ENCODE data around the gene MTNR1B. TPM values are rescaled to one million over a fixed set of nuclear protein-coding genes. Genes with fewer than 3 reads are reported as not detected.

MTNR1B gene
- total and polyA plus RNA-seq, 10 of the 15 experiments (the other 5 are each of a cell fraction or from before 2014, with no cell fraction given), result not detected

GRCh38 chr11:93028960-93029522 lies 59.6 kb downstream of the MTNR1B start:
- BruUV-seq (replicated peaks), result no TSS peak
- no peak overlapping the region for H3K9ac ChIP-seq (ENCODE audit: control insufficient read depth, insufficient read depth, low read length)
- H3K36me3 ChIP-seq (ENCODE audit: control insufficient read depth in 2 of 2, insufficient read depth in 2 of 2, low read length in 1 of 2), result no peaks in the 10 kb centered on the region
- no peaks in the 10 kb centered on the region for H3K79me2 ChIP-seq (ENCODE audit: control insufficient read depth, insufficient read depth, low read length)
- DNase-seq (ENCODE audit: low read depth, low spot score), result no peak
- no peaks in the 10 kb centered on the region for H4K20me1 ChIP-seq (ENCODE audit: control insufficient read depth, insufficient read depth)
- TF ChIP-seq HCFC1 (IDR thresholded peaks at IDR 0.05; ENCODE audit: low read length) (no peak), NRF1 (conservative IDR thresholded peaks at IDR 0.05; ENCODE audit: low read depth, low read length) (no peak), MTA2 (IDR thresholded peaks at IDR 0.05; ENCODE audit: low read depth) (no peak), MTA3 (IDR thresholded peaks at IDR 0.05; ENCODE audit: borderline replicate concordance, low read length) (no peak), ZBTB40 (IDR thresholded peaks at IDR 0.05; ENCODE audit: borderline replicate concordance) (no peak), ZNF207 (IDR thresholded peaks at IDR 0.05; ENCODE audit: borderline replicate concordance) (no peak), MEF2B (IDR thresholded peaks at IDR 0.05; ENCODE audit: partially characterized antibody, poor library complexity, severe bottlenecking) (no peak), PAX5 (IDR thresholded peaks at IDR 0.05; ENCODE audit: borderline replicate concordance, low read depth, low read length) (no peak), MYC (IDR thresholded peaks at IDR 0.05; ENCODE audit: insufficient read depth, insufficient read length, insufficient replicate concordance, low read length, severe bottlenecking) (no peak), POLR2AphosphoS2 (IDR thresholded peaks at IDR 0.05; ENCODE audit: low read depth, low read length) (no peak), KAT2A (conservative IDR thresholded peaks at IDR 0.05; ENCODE audit: control insufficient read depth, low read depth, low read length) (no peak), TAF1 (IDR thresholded peaks at IDR 0.05; ENCODE audit: borderline replicate concordance, low read depth, low read length) (no peak), RUNX3 (IDR thresholded peaks at IDR 0.05; ENCODE audit: low read length) (no peak), RELA (IDR thresholded peaks at IDR 0.05; ENCODE audit: borderline replicate concordance, partially characterized antibody) (no peak)
- H3K4me3 ChIP-seq, result 0 out of 2 replicates have a peak overlapping the region, but pooled peaks have one; percentile 6
- intact Hi-C loops (cut with micrococcal nuclease; ENCODE audit: unreplicated experiment) (no loop called here), in situ Hi-C loops (cut with MboI) (no loop called here)
- FAIRE-seq, result no peak
- ChIA-PET POLR2A (no interaction called here), SMC1A (ENCODE audit: uncharacterized antibody, unreplicated experiment) (no interaction called here), RAD21 (ENCODE audit: unreplicated experiment) (no interaction called here), CTCF (no interaction called here)
- peak; percentile 76 for ATAC-seq
- peak overlapping the region; percentile 87 for H2AFZ ChIP-seq (ENCODE audit: control insufficient read depth, low read depth, low read length)
- H3K4me2 ChIP-seq (ENCODE audit: control insufficient read depth, insufficient read depth), result peak overlapping the region; percentile 77
- H3K27ac ChIP-seq (ENCODE audit: control insufficient read depth, insufficient read depth), result no peak overlapping the region
- no peaks in the 10 kb centered on the region for H3K9me3 ChIP-seq (replicated peaks; ENCODE audit: control insufficient read depth, insufficient read depth, low read length)
- WGBS (ENCODE audit: insufficient coverage, insufficient replicate concordance, low lambda C conversion rate, missing lambda C conversion rate), result 15% methylated on average over 6 of the region's 6 CpGs
- no peaks in the 10 kb centered on the region for H3K4me1 ChIP-seq (ENCODE audit: control insufficient read depth, insufficient read depth, low read length)
- H3K27me3 ChIP-seq (replicated peaks in 1 of 2; ENCODE audit: control insufficient read depth in 2 of 2, insufficient read depth in 2 of 2, low read length in 1 of 2), result no peaks in the 10 kb centered on the region
